ENCODE results near the gene ARID5A.

The ARID5A gene

GRCh38 chr2:96509847-96510230 is 26.7 kb upstream of the ARID5A start:
- H3K27ac Mint-ChIP-seq, result no peak overlapping the region
- H3K27me3 Mint-ChIP-seq (ENCODE audit: low read depth), result peaks cover 5% of the 10 kb centered on the region
- no peaks in the 10 kb centered on the region for H3K36me3 Mint-ChIP-seq (ENCODE audit: low read depth)
- no peaks in the 10 kb centered on the region for H3K9me3 Mint-ChIP-seq
- peaks cover 23% of the 10 kb centered on the region for H3K4me1 Mint-ChIP-seq
- H3K4me3 Mint-ChIP-seq, result peak overlapping the region in 1 of 3 experiments; percentile 23
- TF ChIP-seq, protein P1, sequence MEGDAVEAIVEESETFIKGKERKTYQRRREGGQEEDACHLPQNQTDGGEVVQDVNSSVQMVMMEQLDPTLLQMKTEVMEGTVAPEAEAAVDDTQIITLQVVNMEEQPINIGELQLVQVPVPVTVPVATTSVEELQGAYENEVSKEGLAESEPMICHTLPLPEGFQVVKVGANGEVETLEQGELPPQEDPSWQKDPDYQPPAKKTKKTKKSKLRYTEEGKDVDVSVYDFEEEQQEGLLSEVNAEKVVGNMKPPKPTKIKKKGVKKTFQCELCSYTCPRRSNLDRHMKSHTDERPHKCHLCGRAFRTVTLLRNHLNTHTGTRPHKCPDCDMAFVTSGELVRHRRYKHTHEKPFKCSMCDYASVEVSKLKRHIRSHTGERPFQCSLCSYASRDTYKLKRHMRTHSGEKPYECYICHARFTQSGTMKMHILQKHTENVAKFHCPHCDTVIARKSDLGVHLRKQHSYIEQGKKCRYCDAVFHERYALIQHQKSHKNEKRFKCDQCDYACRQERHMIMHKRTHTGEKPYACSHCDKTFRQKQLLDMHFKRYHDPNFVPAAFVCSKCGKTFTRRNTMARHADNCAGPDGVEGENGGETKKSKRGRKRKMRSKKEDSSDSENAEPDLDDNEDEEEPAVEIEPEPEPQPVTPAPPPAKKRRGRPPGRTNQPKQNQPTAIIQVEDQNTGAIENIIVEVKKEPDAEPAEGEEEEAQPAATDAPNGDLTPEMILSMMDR (IDR thresholded peaks at IDR 0.05; ENCODE audit: unreplicated experiment in 3 of 3), result no peak

DNA sequence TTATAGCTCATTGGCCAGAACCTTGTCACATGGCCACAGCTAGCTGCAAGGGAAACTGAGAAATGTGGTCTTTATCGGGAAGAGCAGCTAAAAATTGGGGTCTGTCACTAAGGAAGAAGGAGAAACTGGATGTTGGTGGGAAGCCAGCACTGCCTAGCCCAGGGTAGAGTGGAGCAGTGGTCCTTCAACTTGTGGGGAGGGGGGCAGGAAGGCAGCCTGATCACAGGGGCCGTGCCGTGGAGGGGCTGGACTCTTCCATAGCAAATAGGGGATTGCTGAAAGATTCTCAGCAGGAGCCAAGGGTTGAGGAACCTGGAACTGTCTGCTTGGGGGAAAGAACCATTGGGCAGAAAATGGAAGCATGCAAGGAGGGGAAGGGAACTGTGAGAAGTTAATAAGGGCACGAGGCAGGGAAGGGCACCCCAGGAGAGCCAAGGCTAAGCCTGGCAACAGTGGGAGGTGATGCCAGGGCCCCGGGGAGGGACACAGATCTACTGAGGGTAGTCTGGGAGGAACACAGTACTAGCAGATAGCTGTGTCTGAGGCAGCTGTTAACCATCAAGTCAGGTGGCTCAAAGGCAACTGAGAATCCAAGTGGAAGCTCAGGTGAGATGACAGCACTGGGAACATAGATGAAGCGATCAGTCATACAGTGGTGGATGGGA is 25.5 kb upstream of the ARID5A start:
- H3K36me3 Mint-ChIP-seq (ENCODE audit: low read depth), result no peaks in the 10 kb centered on the region
- H3K27ac Mint-ChIP-seq, result no peak overlapping the region
- no peak overlapping the region for H3K4me3 Mint-ChIP-seq
- H3K9me3 Mint-ChIP-seq, result peaks cover 3% of the 10 kb centered on the region
- TF ChIP-seq, protein P1 (IDR thresholded peaks at IDR 0.05; ENCODE audit: unreplicated experiment in 3 of 3), result no peak
- H3K27me3 Mint-ChIP-seq (ENCODE audit: low read depth), result peaks cover 6% of the 10 kb centered on the region
- peaks cover 11% of the 10 kb centered on the region for H3K4me1 Mint-ChIP-seq

DNA sequence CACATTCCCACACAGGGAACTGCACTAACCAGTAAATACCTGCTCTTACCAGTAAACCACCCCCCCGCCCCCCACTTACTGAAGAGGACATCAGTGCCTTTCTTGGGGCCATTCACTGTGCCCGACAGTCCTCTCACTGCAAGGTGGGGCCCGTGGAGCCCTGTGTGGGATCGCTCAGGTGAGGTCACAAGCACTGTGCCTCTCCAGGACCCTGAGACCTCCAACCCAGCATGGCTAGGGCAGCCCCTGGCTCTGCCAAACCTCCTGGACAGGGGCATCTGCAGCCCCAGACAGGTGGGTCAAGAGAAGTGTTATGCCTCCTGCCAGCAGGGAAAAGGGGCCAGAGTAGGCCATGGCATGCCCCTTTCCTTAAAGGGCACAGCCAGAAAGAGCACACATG is 24.7 kb upstream of the ARID5A start:
- TF ChIP-seq, protein P1 (IDR thresholded peaks at IDR 0.05; ENCODE audit: unreplicated experiment in 3 of 3), result no peak
- H3K4me1 Mint-ChIP-seq, result peaks cover 10% of the 10 kb centered on the region
- H3K36me3 Mint-ChIP-seq (ENCODE audit: low read depth), result no peaks in the 10 kb centered on the region
- no peak overlapping the region for H3K4me3 Mint-ChIP-seq
- peaks cover 12% of the 10 kb centered on the region for H3K27me3 Mint-ChIP-seq (ENCODE audit: low read depth)
- H3K9me3 Mint-ChIP-seq, result peaks cover 9% of the 10 kb centered on the region
- H3K27ac Mint-ChIP-seq, result no peak overlapping the region

DNA sequence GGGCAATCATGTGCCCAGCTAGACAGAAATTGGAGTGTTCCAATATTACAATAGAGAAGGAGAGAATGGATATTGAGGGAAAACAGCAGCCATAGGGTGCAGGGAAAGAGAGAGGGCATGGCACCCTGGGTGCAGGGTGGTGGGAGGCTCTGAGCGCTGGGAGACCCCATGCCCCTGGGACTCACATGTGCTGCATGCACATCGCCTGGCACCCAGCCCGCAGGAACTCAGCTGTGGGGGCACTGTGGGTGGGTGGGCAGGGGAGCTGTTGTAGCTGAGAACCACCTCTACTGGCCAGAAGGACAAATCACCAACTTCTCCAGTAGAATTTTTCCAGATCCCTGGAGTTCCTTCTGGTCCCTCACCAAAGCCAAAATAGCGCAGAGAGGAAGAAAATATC is 24.2 kb upstream of the ARID5A start:
- Mint-ChIP-seq H3K27ac (no peak overlapping the region), H3K36me3 (ENCODE audit: low read depth) (no peaks in the 10 kb centered on the region), H3K4me3 (no peak overlapping the region), H3K27me3 (ENCODE audit: low read depth) (peaks cover 12% of the 10 kb centered on the region), H3K9me3 (peaks cover 13% of the 10 kb centered on the region), H3K4me1 (peaks cover 7% of the 10 kb centered on the region)
- TF ChIP-seq, protein P1 (IDR thresholded peaks at IDR 0.05; ENCODE audit: unreplicated experiment in 3 of 3), result no peak

GRCh38 chr2:96514521-96514920 is 22.0 kb upstream of the ARID5A start:
- Mint-ChIP-seq H3K36me3 (ENCODE audit: low read depth) (no peaks in the 10 kb centered on the region), H3K27me3 (ENCODE audit: low read depth) (peaks cover 12% of the 10 kb centered on the region), H3K4me1 (peaks cover under 1% of the 10 kb centered on the region), H3K27ac (no peak overlapping the region), H3K9me3 (peaks cover 22% of the 10 kb centered on the region), H3K4me3 (no peak overlapping the region)
- TF ChIP-seq, protein P1 (IDR thresholded peaks at IDR 0.05; ENCODE audit: unreplicated experiment in 3 of 3), result no peak

DNA sequence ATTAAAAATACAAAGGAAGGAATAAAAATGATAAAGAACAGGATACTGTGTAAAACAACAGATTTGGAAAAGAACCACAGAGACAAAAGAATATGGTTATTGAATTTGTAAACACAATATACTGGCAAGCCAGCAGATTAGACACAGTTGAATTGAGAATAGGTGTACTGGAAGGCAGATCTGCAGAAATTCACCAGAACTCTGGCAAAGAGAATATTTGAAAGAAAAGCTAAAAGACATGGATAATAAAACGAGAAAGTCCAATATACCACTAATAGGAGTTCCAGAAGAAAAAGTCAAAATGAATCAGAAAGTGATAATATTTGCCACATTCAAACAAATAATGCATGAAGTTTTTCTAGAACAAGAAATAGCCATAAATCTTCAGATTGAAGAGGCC is 19.5 kb upstream of the ARID5A start:
- peaks cover 1% of the 10 kb centered on the region for H3K4me1 Mint-ChIP-seq
- H3K36me3 Mint-ChIP-seq (ENCODE audit: low read depth), result no peaks in the 10 kb centered on the region
- TF ChIP-seq, protein P1 (IDR thresholded peaks at IDR 0.05; ENCODE audit: unreplicated experiment in 3 of 3), result no peak
- H3K4me3 Mint-ChIP-seq, result no peak overlapping the region
- H3K27ac Mint-ChIP-seq, result no peak overlapping the region
- peaks cover 22% of the 10 kb centered on the region for H3K9me3 Mint-ChIP-seq
- peaks cover 7% of the 10 kb centered on the region for H3K27me3 Mint-ChIP-seq (ENCODE audit: low read depth)
